ENCODE measurements around the gene ATP2B3. TPM values are rescaled to one million over a fixed set of nuclear protein-coding genes. Genes with fewer than 3 reads are reported as not detected.

ATP2B3 gene
- polyA plus RNA-seq, 1 experiment: 0.02 TPM

GRCh38 chrX:153499876-153500275 is 17.6 kb upstream of the ATP2B3 start:
- H3K27me3 ChIP-seq (ENCODE audit: control insufficient read depth, insufficient read depth, low read length): no peaks in the 10 kb centered on the region
- H3K4me3 ChIP-seq (ENCODE audit: low read depth, low read length): no peak overlapping the region; the same call in 1 of the 2 replicates
- DNase-seq (ENCODE audit: low read depth): no peak
- peaks cover 10% of the 10 kb centered on the region for H3K36me3 ChIP-seq (ENCODE audit: control insufficient read depth, insufficient read depth, low read length)
- POLR2A ChIA-PET: no interaction called here
- TF ChIP-seq CTCF (IDR thresholded peaks at IDR 0.05; ENCODE audit: insufficient read depth, low read depth, low read length): no peak
- CTCF ChIA-PET: no interaction called here

GRCh38 chrX:153500676-153501280 is 16.7 kb upstream of the ATP2B3 start:
- H3K27me3 ChIP-seq (ENCODE audit: control insufficient read depth, insufficient read depth, low read length): no peaks in the 10 kb centered on the region
- no peak for TF ChIP-seq CTCF (IDR thresholded peaks at IDR 0.05; ENCODE audit: insufficient read depth, low read depth, low read length)
- H3K36me3 ChIP-seq (ENCODE audit: control insufficient read depth, insufficient read depth, low read length): peaks cover 12% of the 10 kb centered on the region
- no peak for DNase-seq (ENCODE audit: low read depth)
- POLR2A ChIA-PET: no interaction called here
- CTCF ChIA-PET: interaction anchor here (0.9 kb wide), 1 partner anchor 29 kb away, joined by 3 read pairs; no protein-coding TSS in a partner anchor
- no peak overlapping the region for H3K4me3 ChIP-seq (ENCODE audit: low read depth, low read length)

- peaks cover 12% of the 10 kb centered on the region for H3K36me3 ChIP-seq (ENCODE audit: control insufficient read depth, insufficient read depth, low read length)
These were observed 15.9 kb upstream of the ATP2B3 start for GRCh38 chrX:153501530-153501929.

GRCh38 chrX:153502131-153502530 is 15.3 kb upstream of the ATP2B3 start:
- no peak overlapping the region for H3K4me3 ChIP-seq (ENCODE audit: low read depth, low read length)
- POLR2A ChIA-PET: no interaction called here
- CTCF ChIA-PET: interaction anchor here (0.9 kb wide), 1 partner anchor 30 kb away, joined by 3 read pairs; no protein-coding TSS in a partner anchor

More at GRCh38 chrX:153501530-153501929, 15.9 kb upstream of the ATP2B3 start:
- ChIA-PET POLR2A (no interaction called here), CTCF (interaction anchor here (0.9 kb wide), 1 partner anchor 30 kb away, joined by 3 read pairs; no protein-coding TSS in a partner anchor)
- no peak overlapping the region for H3K4me3 ChIP-seq (ENCODE audit: low read depth, low read length)
- H3K27me3 ChIP-seq (ENCODE audit: control insufficient read depth, insufficient read depth, low read length): no peaks in the 10 kb centered on the region
- no peak for TF ChIP-seq CTCF (IDR thresholded peaks at IDR 0.05; ENCODE audit: insufficient read depth, low read depth, low read length)
- DNase-seq (ENCODE audit: low read depth): no peak

GRCh38 chrX:153502796-153503195 is 14.6 kb upstream of the ATP2B3 start:
- CTCF ChIA-PET: interaction anchor here (0.9 kb wide), 1 partner anchor 42 kb away, joined by 3 read pairs; no protein-coding TSS in a partner anchor
- TF ChIP-seq CTCF (IDR thresholded peaks at IDR 0.05; ENCODE audit: insufficient read depth, low read depth, low read length): no peak
- Histone ChIP-seq H3K27me3 (ENCODE audit: control insufficient read depth, insufficient read depth, low read length) (no peaks in the 10 kb centered on the region), H3K36me3 (ENCODE audit: control insufficient read depth, insufficient read depth, low read length) (peaks cover 16% of the 10 kb centered on the region), H3K4me3 (ENCODE audit: low read depth, low read length) (no peak overlapping the region)
- POLR2A ChIA-PET: no interaction called here
- DNase-seq (ENCODE audit: low read depth): no peak

More at GRCh38 chrX:153502131-153502530, 15.3 kb upstream of the ATP2B3 start:
- Histone ChIP-seq H3K36me3 (ENCODE audit: control insufficient read depth, insufficient read depth, low read length) (peaks cover 14% of the 10 kb centered on the region), H3K27me3 (ENCODE audit: control insufficient read depth, insufficient read depth, low read length) (no peaks in the 10 kb centered on the region)
- no peak for TF ChIP-seq CTCF (IDR thresholded peaks at IDR 0.05; ENCODE audit: insufficient read depth, low read depth, low read length)
- no peak for DNase-seq (ENCODE audit: low read depth)
